ENCODE measurements around the gene LYL1.

The LYL1 gene

GRCh38 chr19:13083627-13084026 is 19.0 kb downstream of the LYL1 start:
- Histone ChIP-seq H3K4me1 (ENCODE audit: low read length) (no peaks in the 10 kb centered on the region), H3K9ac (ENCODE audit: low read length) (no peak overlapping the region), H3K4me2 (ENCODE audit: low read length) (no peak overlapping the region), H3K36me3 (replicated peaks; ENCODE audit: low read depth, low read length) (no peaks in the 10 kb centered on the region), H3K4me3 (ENCODE audit: low read length) (no peak overlapping the region), H2AFZ (ENCODE audit: low read depth, low read length) (no peak overlapping the region), H4K20me1 (ENCODE audit: insufficient read depth, low read length) (no peaks in the 10 kb centered on the region), H3K27ac (ENCODE audit: low read length) (no peak overlapping the region), H3K27me3 (ENCODE audit: low read depth, low read length) (no peaks in the 10 kb centered on the region), H3K9me3 (ENCODE audit: insufficient read depth, low read length) (no peaks in the 10 kb centered on the region), H3K79me2 (ENCODE audit: low read length) (no peaks in the 10 kb centered on the region)
- no peak for TF ChIP-seq EZH2phosphoT487 (IDR thresholded peaks at IDR 0.05; ENCODE audit: low read depth)
- no peak for TF ChIP-seq CTCF (IDR thresholded peaks at IDR 0.05; ENCODE audit: low read depth, low read length)

- H3K36me3 ChIP-seq (replicated peaks; ENCODE audit: low read depth, low read length), result no peaks in the 10 kb centered on the region
- H3K27ac ChIP-seq (ENCODE audit: low read length), result no peak overlapping the region
- no peak overlapping the region for H3K4me3 ChIP-seq (ENCODE audit: low read length)
- H3K4me1 ChIP-seq (ENCODE audit: low read length), result no peaks in the 10 kb centered on the region
- no peak overlapping the region for H3K4me2 ChIP-seq (ENCODE audit: low read length)
- H4K20me1 ChIP-seq (ENCODE audit: insufficient read depth, low read length), result no peaks in the 10 kb centered on the region
- no peaks in the 10 kb centered on the region for H3K79me2 ChIP-seq (ENCODE audit: low read length)
- H2AFZ ChIP-seq (ENCODE audit: low read depth, low read length), result no peak overlapping the region
- no peaks in the 10 kb centered on the region for H3K27me3 ChIP-seq (ENCODE audit: low read depth, low read length)
- no peak for TF ChIP-seq EZH2phosphoT487 (IDR thresholded peaks at IDR 0.05; ENCODE audit: low read depth)
- TF ChIP-seq CTCF (IDR thresholded peaks at IDR 0.05; ENCODE audit: low read depth, low read length), result no peak
- no peak overlapping the region for H3K9ac ChIP-seq (ENCODE audit: low read length)
- no peaks in the 10 kb centered on the region for H3K9me3 ChIP-seq (ENCODE audit: insufficient read depth, low read length)
Measured at GRCh38 chr19:13083008-13083404, 19.7 kb downstream of the LYL1 start.

- H2AFZ ChIP-seq (ENCODE audit: low read depth, low read length), result no peak overlapping the region
- H3K4me2 ChIP-seq (ENCODE audit: low read length), result no peak overlapping the region
- no peaks in the 10 kb centered on the region for H3K27me3 ChIP-seq (ENCODE audit: low read depth, low read length)
- no peaks in the 10 kb centered on the region for H3K79me2 ChIP-seq (ENCODE audit: low read length)
- no peak overlapping the region for H3K27ac ChIP-seq (ENCODE audit: low read length)
- no peaks in the 10 kb centered on the region for H3K9me3 ChIP-seq (ENCODE audit: insufficient read depth, low read length)
- no peaks in the 10 kb centered on the region for H3K4me1 ChIP-seq (ENCODE audit: low read length)
- no peak overlapping the region for H3K9ac ChIP-seq (ENCODE audit: low read length)
- H4K20me1 ChIP-seq (ENCODE audit: insufficient read depth, low read length), result no peaks in the 10 kb centered on the region
- no peaks in the 10 kb centered on the region for H3K36me3 ChIP-seq (replicated peaks; ENCODE audit: low read depth, low read length)
- TF ChIP-seq CTCF (IDR thresholded peaks at IDR 0.05; ENCODE audit: low read depth, low read length) (peak; percentile 17), EZH2phosphoT487 (IDR thresholded peaks at IDR 0.05; ENCODE audit: low read depth) (no peak)
- no peak overlapping the region for H3K4me3 ChIP-seq (ENCODE audit: low read length)
Measured at GRCh38 chr19:13082192-13083007, 20.3 kb downstream of the LYL1 start.

GRCh38 chr19:13079542-13079986 is 23.1 kb downstream of the LYL1 start:
- no peaks in the 10 kb centered on the region for H3K4me1 ChIP-seq (ENCODE audit: low read length)
- no peak overlapping the region for H3K4me2 ChIP-seq (ENCODE audit: low read length)
- H2AFZ ChIP-seq (ENCODE audit: low read depth, low read length), result no peak overlapping the region
- H3K9ac ChIP-seq (ENCODE audit: low read length), result no peak overlapping the region
- H3K4me3 ChIP-seq (ENCODE audit: low read length), result no peak overlapping the region
- no peaks in the 10 kb centered on the region for H4K20me1 ChIP-seq (ENCODE audit: insufficient read depth, low read length)
- H3K79me2 ChIP-seq (ENCODE audit: low read length), result no peaks in the 10 kb centered on the region
- H3K9me3 ChIP-seq (ENCODE audit: insufficient read depth, low read length), result no peaks in the 10 kb centered on the region
- TF ChIP-seq EZH2phosphoT487 (IDR thresholded peaks at IDR 0.05; ENCODE audit: low read depth), result no peak
- H3K27me3 ChIP-seq (ENCODE audit: low read depth, low read length), result no peaks in the 10 kb centered on the region
- no peaks in the 10 kb centered on the region for H3K36me3 ChIP-seq (replicated peaks; ENCODE audit: low read depth, low read length)
- no peak overlapping the region for H3K27ac ChIP-seq (ENCODE audit: low read length)
